GM18519 (cell line): Measurements from ENCODE around the gene CLEC18A.
"Not testable (repeated sequence)": the region's sequence is repeated elsewhere in the genome, so short reads cannot be mapped to it uniquely, and the experiment has no call there.

Experiments
- ATAC-seq: cut with Tn5 transposase; IDR thresholded peaks from one replicate; pipeline ENCODE4 v1.9.1; 2021; ENCODE audit warnings: mild to moderate bottlenecking, moderate library complexity; ENCODE audit not compliant: unreplicated experiment, low FRiP score

CLEC18A gene

DNA sequence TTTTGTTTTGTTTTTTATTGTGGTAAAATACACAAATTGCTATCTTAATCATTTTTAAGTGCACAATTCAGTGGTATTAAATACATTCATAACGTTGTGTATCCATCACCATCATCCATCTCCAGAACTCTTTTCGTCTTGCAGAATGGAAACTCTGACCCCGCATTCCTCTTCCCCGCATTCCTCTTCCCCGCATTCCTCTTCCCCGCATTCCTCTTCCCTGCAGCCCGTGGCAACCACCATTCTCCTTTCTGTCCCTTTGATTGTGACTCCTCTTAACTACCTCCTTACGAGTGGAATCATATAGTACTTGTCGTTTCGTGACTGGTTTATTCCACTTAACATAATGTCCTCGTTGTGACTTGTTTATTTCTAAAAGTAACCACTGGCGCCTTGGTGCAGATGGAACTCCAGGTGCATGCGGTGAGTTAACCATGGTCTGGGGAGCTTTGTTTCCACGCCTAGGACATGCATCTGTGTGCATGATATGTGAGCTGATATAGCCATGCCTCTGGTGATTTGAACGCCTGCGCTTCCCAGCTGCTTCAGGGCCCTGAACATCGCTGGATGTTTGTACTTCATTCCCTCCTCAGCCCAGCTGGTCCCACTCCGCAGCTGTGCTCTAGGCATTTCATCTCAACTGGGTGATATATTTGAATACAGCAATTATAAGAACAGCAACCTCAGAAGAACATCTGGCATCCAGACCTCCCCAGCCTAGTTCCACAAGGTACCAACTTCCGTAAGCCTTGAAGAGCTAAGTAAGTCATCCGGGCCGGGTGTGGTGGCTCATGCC, 7.7 kb upstream of the CLEC18A start:
- not testable (repeated sequence) for ATAC-seq

DNA sequence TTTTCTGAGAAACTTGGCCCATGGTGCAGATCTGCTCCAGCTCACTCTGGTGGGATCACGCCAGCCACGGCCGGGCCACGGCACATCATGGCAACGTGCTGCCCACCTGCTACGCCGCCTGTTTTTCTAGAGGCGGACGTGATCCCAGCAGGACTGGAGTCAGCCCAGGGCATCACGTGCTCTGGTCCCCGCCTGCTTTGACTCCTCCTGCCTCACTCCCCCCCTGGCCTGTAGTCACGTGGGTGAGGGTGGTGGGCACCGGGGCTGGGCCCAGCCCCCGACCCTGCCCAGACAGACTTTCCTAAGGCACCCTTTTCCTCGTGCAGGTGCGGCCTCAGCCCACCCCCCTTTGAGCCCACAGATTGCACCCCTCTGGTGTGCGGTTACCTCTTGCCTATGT, 723 bp upstream of the CLEC18A start:
- not testable (repeated sequence) for ATAC-seq

DNA sequence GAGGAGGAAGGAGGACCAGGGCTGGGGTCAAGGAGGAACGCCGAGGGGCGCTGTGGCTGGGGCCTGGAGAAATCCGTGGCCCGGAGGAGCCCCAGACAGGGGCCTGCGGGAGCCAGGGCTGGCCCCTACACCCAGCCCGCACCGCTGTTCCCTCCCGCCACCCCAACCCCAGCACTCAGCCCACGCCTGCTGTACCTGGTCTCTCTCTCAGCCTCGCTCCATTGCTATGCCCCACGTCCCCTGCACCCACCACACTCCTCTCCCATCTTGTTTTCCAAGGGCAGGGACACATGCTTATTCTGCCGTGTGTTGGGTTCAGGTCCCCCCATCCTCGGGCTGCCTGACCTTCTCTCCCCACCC, 518 bp downstream of the CLEC18A start:
- ATAC-seq: not testable (repeated sequence)

DNA sequence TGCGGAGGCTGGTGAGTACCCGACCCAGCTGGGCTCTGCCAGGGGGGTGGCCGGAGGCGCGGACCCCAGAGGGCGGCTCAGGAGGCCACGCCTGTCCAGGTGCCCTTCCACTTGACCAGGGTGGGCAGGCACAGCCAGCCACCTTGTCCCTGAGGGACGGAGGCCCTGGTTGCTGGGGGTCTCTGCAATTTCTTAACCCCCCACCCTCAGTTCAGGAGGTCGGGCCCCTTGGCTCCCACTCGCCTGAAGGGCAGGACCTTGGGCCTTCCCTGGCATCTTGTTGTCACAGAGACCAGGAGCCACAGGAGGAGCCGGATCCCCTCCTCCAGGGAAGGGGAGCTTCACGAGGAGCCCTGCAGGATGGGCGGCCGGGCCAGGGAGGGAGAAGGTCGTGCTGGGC, 982 bp downstream of the CLEC18A start:
- not testable (repeated sequence) for ATAC-seq

DNA sequence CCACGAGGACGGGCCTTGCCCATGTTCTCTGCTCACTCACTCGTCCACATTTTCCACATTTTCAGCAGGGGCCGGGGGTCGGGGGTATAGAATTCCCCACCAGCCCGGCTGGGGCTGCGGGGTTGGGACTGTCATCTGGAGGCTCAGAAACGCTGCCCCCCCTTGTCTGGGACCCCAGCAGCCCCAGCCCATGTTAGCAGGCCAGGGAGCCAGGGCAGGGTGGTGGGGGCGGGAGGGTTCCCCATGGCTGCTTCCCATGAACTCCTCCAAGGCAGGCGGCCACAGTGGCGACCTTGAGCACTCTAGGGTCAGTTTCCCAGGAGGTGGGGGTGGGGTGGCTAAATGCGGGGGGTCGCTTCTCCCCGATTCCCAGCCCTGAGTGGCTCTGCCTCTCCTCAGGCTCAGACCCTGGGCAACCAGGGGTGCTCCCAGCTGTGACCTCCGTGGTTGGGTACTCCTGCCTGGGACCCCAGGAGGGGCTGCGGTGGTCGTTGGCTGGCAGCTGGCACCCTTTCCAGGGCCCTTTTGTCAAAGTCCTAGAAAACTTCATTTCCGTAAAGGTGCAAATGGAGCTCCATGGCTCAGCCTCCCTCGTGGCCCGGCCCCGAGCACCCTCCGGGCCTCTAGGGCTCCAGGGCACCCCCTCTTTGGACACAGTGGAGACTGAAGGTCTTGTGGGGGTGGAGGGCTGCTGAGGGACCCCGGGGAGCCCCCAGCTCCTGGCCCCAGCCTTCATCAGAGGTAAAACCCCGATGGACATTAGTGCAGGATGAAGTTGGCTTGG, 1.6 kb downstream of the CLEC18A start:
- ATAC-seq: not testable (repeated sequence)

DNA sequence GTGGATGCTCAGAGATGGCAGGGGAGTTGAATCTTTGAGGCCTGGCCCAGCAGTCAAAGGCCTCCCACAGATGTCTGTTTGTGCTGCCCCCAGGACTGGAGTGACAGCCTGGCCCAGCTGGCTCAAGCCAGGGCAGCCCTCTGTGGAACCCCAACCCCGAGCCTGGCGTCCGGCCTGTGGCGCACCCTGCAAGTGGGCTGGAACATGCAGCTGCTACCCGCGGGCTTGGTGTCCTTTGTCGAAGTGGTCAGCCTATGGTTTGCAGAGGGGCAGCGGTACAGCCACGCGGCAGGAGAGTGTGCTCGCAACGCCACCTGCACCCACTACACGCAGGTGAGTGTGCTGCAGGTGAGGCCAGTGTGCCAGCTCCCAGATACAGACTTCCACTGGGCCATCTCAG, 3.1 kb downstream of the CLEC18A start:
- not testable (repeated sequence) for ATAC-seq

DNA sequence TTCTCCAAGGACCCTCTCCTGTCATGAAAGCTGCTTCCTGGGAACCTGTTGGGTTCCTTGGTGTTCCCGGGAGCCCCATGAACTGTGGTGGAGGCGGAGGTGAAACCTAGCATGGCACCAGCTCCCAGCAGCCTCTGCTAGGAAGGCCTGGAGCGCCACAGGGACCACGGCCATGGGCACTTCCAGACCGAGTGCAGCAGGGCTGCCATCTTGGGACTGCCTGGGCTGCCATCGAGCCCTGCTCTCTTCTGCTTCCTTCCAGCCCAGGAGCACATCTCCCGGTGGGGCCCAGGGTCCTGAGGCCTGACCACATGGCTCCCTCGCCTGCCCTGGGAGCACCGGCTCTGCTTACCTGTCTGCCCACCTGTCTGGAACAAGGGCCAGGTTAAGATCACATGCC, 12.2 kb downstream of the CLEC18A start:
- not testable (repeated sequence) for ATAC-seq

DNA sequence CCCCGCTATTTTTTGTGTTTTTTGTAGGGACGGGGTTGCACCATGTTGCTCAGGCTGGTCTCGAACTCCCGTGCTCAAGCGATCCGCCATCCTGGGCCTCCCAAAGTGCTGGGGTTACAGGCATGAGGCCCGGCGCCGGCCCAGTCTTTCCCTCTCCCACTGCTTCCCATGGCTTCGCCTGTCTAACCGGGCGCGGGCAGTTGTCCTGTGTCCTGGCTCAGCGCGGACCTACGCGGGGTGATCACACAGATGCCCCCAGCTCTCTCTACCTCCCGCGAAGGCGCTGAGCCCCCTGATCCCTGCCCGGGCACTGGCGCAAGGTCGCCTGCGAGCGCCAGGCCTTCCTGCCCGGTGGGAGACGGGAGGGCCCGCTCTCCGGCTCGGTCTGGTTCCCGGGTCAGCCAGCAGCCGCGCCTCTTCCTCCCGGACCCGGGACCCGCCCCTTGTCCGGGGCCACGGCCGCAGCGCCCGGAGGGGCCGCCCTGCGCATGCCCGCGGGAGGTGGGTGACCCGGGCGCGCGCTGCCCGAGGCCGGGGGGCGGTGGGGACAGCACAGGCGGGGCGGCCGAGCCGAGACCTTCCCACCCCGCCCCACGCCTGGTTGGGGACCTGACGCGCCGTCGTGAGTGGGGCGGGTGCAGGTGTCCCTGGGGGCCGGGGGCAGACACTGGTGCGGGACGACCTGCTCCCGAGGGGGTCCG, 14.0 kb downstream of the CLEC18A start:
- ATAC-seq: not testable (repeated sequence)

DNA sequence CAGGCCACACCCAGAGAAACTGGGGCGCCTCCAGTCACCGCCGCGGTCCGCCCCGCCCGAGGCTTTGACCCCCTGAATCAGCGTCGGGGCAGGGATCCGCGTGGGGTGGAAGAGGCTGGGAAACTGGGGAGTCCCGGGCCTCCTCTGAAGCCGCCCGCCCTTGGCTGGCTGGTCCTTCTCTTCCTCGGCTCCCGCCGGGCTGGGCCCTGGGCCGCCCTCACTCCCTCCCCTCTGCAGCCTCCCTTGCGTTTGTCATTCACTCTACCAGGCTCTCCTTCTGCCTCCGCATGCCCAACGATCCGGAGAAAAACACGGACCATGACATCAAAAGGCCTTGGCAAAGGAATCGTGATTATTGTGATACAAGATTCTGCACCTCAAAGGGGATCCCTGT, 14.5 kb downstream of the CLEC18A start:
- ATAC-seq: not testable (repeated sequence)

DNA sequence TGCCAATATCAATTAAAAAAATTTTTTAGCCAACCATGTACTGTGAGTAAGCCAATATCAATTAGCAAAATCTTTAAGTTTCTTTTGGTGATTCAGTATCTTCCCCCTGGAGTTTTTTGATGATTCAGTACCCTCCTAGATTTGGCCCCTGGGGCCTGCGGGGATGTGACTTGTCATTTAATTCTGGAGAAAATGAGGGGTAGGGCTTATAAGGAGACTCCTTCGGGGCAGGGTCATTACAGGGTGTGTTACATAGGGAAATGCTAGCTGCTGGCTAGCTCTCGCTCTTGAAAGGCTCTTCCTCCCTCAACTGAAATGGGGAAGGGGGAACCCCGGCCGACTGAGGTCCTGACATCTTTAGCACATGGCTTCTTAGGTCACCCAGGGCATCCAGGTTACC, 16.6 kb downstream of the CLEC18A start:
- ATAC-seq: not testable (repeated sequence)

DNA sequence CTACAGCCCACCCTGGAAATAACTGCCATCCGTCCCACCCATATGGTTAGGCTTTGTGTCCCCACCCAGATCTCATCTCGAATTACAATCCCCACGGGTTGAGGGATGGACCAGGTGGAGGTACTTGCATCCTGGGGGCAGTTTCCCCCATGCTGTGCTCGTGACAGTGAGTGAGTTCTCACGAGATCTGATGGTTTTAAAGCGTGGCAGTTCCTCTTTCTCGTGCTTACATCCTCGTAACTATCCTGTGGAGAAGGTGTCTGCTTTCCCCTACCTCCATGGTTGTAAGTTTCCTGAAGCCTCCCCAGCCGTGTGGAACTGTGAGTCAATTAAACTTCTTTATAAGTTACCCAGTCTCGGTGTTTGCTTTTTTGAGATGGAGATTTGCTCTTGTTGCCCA, 17.0 kb downstream of the CLEC18A start:
- not testable (repeated sequence) for ATAC-seq

DNA sequence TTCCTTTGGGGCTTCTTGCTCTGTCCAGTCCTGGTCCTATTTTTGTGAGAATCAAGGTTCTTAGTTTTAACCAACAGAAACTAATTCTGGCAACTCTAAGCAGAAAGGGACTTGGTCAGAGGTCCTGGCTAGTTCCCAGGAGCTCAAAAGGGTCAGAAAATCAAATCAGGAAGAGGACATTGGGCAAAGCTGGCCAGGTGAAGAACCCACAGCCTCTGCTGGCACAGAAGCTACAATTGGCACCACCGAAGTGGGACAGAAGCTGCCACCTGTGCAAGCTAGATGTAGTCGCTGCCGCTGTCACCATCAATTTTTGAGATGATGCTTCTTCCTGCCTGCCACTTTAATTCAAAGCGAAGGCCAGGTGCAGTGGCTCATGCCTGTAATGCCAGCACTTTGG, 18.5 kb downstream of the CLEC18A start:
- ATAC-seq: not testable (repeated sequence)

DNA sequence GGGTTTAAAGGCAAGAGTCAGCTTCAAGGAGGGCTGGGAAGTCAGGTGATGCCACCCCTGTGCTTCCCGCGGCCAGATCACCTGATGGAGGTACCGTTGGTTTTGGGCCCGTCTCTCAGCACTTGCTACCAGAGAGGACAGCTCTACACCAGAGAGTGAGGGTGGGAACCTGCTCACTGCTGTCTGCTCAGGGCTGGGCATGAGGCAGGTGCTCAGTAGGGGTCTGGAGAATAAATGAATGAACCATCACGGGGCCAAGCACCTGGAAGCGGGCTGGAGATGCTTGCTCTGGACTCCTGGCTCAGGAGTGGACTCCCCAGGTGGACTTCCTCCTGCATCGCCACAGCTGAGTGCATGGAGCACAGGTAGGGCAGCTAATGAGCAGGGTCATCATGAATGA, 21.0 kb downstream of the CLEC18A start:
- ATAC-seq: not testable (repeated sequence)

DNA sequence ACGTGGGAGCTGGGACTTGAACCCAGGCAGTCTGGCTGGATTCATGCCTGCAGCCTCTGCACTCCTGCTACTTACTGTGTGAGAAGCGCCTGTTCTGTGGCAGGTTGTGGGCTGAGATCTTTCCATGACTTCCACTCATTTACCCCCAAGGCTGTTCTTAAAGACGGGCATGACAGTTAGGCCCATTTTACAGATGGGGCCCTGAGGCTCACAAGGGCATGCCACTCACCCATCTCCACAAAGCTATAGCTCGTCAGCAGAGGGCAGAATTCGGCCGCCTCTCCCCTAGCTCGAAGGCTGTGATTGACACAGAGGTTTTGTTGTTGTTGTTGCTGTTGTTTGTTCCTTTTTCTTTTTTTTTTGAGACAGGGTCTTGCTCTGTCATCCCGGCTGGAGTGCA, 21.8 kb downstream of the CLEC18A start:
- ATAC-seq: not testable (repeated sequence)

DNA sequence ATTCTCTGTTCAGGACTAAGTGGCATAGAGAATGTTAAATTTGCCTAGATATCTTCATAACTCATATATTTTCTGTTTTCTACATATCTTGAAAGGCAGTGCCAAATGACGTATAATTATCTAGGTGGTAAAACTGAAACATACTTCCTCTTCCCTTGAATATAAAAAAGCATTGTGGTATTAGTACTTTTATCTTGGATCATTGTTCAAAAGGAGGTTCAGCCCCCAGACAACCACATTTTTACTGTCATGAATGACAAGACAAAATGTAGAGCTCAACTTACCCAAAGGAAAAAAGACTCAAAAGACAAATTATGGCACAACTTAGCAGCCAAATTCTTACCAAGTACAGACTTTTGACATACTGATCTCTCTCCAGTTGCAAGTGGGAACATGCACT, 34.1 kb downstream of the CLEC18A start:
- not testable (repeated sequence) for ATAC-seq

DNA sequence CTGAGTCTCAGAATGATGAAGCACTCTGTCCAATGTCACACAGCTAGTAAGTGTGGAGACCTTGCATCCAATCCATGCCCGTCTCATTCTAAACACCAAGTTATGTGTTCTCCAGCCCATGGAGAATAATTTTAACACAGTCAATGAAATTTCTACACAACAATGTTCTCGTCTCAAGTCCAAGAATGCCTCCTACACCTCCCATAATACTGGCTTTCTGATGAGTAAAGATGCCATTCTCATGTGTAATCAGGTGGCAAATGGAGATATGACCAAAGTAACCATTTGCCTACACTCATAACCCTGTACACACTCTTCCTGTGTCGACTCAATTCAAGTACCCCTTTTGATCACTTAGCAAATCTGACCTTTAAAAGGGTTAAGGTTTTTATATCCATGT, 46.8 kb downstream of the CLEC18A start:
- not testable (repeated sequence) for ATAC-seq

DNA sequence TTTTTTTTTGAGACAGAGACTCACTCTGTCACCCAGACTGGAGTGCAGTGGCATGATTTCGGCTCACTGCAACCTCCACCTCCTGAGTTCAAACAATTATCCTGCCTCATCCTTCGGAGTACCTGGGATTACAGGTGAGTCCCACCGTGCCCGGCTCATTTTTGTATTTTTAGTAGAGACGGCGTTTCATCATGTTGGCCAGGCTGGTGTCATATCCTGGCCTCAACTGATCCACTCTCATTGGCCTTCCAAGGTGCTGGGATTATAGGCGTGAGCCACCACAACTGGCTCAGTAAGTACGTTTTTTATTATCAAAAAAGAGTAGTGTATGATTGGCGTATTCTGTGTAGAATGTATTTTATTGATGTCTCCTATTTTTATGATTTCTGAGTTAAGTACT, 48.7 kb downstream of the CLEC18A start:
- not testable (repeated sequence) for ATAC-seq

DNA sequence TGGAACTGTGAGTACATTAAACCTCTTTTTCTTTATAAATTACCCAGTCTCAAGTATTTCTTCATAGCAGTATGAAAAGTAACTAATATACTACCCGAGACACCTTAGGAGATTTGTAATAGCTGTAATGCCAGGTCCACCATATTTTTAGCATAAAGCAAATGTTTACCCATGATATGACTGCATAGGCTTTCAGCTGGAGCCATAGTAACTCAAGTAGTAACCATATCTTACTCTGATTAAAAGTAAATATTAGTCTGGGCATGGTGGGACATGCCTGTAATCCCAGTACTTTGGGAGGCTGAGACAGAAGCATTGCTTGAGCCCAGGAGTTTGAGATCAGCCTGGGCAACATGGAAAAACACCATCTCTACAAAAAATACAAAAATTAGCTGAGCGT, 52.4 kb downstream of the CLEC18A start:
- ATAC-seq: not testable (repeated sequence)

DNA sequence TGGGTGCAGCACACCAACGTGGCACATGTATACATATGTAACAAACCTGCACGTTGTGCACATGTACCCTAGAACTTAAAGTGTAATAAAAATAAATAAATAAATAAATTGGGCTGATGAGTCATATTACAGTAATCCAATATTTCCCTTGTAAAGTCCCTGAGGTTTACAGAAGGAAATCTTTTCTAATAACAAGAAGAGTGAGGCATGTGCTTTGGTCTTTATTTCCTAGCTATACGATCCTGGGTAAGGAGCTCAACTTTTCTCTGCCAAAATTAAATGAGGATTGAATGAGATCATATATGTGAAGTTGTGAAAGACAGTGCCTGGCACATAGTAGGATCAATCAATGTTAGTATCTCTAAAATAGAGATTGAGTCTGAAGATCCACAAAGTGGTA, 57.5 kb downstream of the CLEC18A start:
- ATAC-seq: not testable (repeated sequence)

DNA sequence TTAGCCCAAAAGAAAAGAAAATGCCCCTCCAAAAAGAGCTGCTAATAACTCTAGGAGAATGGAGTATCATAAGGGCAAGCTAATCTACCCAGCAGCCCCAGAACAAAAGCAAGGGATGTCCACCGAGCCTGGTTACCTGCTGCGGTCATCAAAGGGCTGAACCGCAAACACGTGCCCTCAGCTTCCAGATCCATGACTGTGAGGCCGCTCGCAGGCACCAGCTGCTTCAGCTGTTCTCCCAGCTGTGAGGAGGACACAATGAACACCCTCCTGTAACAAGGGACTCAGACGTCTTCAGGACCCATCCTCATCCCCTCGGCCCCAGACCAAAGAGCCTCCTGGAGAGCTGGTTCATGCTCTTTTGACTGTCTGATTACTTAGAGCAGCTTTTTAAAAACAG, 59.5 kb downstream of the CLEC18A start:
- ATAC-seq: not testable (repeated sequence)

DNA sequence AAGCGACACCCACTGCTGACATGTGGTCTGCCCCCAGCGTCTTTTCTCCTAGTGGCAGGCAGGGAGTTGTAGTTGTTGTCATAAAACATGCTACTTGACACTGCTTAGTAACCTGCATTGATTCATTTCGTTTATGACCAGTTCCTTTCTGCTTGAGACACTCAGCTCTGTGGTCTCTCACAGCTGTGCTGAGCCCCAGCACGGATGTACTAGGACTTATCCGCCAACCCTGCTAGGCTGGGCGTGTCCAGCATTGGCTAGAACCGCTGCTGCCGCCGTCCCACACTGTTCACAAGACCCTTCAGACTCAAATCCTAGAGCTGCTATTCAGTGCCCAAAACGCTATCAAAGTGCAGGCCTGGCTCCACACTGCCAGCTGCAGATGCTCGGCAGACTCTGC, 60.0 kb downstream of the CLEC18A start:
- ATAC-seq: not testable (repeated sequence)
